NCI-H82 treated with DMSO at 0.1 percent for 48 hours (cell line): ENCODE measurements around the gene GJA1.

Experiments used
- DNase-seq: peaks from one replicate; lab custom pipeline; 2025; ENCODE audit not compliant: unreplicated experiment; lab: John Stamatoyannopoulos, UW

GJA1 gene

GRCh38 chr6:121482751-121483150 is 47.3 kb downstream of the GJA1 start:
- DNase-seq: no peak

- no peak for DNase-seq
Observed at GRCh38 chr6:121485359-121485811, 49.9 kb downstream of the GJA1 start.

- DNase-seq: no peak
Observed at GRCh38 chr6:121491576-121491975, 56.1 kb downstream of the GJA1 start.

GRCh38 chr6:121492536-121492935 is 57.1 kb downstream of the GJA1 start:
- DNase-seq: no peak

- DNase-seq: no peak
Observed at GRCh38 chr6:121497970-121498375, 62.5 kb downstream of the GJA1 start.

GRCh38 chr6:121498481-121499276 is 63.2 kb downstream of the GJA1 start:
- no peak for DNase-seq
